GM13976 (cell line): ENCODE data around the gene LRRC57.

Source experiments
- DNase-seq: peaks from one replicate; pipeline ENCODE4 v3.0.0; 2012; ENCODE audit warnings: low spot score
- CTCF ChIP-seq: IDR thresholded peaks from 2 replicates; pipeline ENCODE4 v1.5.1; 2012; ENCODE audit warnings: borderline replicate concordance, mild to moderate bottlenecking; ENCODE audit not compliant: insufficient read depth; ENCODE audit errors: extremely low read depth, missing control alignments, control extremely low read depth
- in situ Hi-C: fragments of 300-500 bp; cut with MboI; formaldehyde crosslinking; loops from one replicate; pipeline ENCODE4 v1.12.0; 2022; ENCODE audit warnings: low sequenced_read_pairs, mixed read lengths, inconsistent platforms; ENCODE audit not compliant: unreplicated experiment

The LRRC57 gene

GRCh38 chr15:42553554-42553953 is 5.0 kb upstream of the LRRC57 start:
- in situ Hi-C loops: no loop called here
- no peak for TF ChIP-seq CTCF
- DNase-seq: no peak

DNA sequence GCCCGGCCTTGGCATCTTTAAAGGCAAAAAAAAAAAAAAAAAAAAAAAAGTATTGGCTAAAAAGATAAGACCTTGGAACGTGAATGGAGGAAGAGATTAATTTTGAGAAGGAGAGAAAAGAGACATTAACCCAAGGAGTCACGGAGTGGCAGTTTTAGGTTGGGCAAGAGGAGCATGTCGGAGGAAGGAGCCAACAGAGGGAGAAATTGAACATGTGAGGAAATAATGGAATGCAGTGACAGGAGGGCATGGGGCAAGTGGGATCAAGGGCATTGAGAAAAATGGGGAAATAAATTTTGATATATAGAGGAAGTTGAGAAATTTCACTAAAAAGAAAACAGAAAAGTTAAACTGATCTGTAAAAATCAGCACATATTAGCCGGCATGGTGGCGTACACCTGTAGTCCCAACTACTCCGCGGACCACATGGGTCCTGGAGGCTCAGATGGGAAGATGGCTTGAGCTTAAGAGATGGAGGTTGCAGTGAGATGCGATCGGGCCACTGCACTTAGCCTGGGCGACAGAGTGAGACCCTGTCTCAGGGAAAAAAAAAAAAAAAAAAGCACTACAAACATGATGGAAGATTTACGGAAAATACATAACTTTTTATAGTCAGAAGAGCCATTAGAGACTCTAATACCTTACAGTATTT is 1.3 kb upstream of the LRRC57 start:
- in situ Hi-C loops: no loop called here
- DNase-seq: no peak
- TF ChIP-seq CTCF: no peak

DNA sequence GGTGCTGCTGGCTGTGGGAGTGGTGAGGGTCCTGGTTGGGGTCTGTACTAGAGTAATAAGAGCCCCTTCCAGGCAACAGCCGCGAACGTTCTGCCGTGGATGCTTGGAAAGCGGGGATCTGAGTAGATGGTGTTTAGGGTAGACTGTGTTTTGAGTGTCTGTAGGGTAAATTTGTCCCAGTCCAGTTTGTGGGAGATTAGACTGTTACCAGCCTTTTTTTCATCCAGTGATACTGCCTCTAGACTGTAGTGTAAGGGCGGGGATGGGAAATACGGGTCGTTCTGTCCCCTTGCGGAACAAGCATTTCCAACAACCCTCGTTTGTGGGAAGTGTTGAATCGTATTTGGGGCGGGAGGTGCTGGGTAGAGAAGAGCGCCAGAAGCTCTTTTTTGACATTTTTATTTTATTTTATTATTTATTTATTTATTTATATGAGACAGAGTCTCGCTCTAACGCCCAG is 469 bp upstream of the LRRC57 start:
- in situ Hi-C loops: no loop called here
- no peak for TF ChIP-seq CTCF

DNA sequence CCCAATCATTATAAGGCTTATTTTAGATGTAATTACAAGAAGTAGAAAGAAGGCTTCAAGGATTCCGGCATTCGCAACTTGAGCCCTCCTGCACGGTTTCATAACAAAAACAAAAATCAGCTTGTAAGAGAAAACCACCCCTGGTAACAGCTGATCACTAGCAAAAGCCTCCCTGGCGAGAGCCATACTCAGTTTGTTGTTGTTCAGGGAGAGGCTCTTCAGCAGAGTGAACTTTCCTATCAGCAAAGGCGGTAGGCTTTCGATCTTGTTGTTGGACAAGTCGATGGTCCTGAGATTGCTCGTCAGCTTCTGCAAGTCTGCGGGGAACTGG is 710 bp downstream of the LRRC57 start:
- DNase-seq: no peak

More for the DNA sequence above, 469 bp upstream of the LRRC57 start:
- DNase-seq: peak; percentile 49

DNA sequence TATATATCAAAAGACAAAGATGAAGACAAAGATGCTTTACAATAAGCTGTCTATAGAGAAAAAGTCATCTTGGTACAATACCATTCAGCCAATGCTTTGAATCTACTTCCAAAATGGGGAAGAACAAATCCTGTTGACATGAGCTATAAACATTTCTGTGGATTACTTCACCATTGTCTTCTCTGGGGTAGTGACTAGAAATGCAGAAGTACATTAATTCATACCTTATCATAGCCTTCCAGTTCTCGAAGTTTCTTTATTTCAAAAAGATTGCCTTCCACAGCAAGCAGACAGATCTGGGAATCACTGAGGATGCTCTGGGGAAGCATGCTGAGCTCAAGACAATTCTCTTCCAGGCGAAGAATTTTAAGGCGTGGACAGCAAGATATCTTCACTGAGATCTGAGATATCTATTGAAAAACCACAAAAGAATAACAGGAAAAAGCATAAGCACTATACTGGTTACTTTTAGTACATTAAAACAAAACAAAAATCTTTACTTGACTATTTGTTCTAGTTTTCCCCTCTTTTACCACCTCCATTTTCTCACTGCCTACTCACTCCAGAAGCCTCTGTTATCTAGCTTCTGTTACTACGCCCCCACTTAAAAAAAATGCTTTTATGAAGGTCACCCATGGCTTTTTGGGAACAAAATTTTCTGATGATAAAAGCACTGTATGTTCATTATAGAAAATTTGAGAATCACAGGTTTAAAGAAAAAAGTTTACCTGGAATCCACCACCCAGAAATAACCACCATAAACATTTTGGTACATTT is 3.6 kb downstream of the LRRC57 start:
- TF ChIP-seq CTCF: no peak
- in situ Hi-C loops: no loop called here
- no peak for DNase-seq

More for the DNA sequence above, 710 bp downstream of the LRRC57 start:
- TF ChIP-seq CTCF: no peak
- in situ Hi-C loops: no loop called here

DNA sequence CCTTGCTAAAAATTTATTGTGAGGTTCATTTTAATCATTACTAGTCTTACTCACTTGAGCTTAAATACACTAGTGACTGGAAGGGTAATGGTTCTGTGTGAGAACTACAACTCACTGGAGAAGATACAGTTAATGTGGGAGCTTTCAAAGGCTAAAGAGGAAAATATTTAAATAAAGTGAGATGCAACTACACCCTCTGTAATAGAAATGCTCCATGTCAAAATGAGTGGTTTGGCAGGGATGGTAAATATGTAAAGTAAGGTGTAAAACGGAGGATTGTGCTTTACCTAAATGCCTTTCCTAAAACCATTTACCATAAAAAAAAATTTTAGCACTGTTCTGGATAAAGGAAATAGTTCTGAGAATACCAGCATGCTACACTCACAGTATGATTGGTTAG is 15.3 kb downstream of the LRRC57 start:
- in situ Hi-C loops: no loop called here
- TF ChIP-seq CTCF: no peak
- DNase-seq: no peak

DNA sequence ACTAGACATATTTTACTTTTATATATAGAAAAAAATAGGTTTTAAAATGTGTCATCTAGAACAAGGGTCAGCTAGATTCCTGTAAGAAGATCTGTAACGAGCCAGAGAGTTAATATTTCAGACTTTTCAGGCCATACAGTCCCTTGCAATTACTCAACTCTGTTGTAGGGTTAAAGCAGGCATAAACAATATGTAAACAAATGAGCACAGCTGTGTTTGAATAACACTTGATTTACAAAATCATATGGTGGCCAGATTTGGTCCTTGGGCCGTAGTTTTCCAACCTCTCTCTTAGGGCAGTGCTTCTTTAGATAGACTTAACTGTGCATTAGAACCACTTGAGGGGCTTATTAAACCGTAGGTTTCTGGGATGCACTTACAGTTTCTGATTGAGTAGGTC is 19.6 kb downstream of the LRRC57 start:
- TF ChIP-seq CTCF: no peak
- no peak for DNase-seq
- in situ Hi-C loops: no loop called here
